Smooth muscle cell (in vitro differentiated cells): Measurements from ENCODE around the gene PRDM2. TPM values are rescaled to one million over a fixed set of nuclear protein-coding genes. Genes with fewer than 3 reads are reported as not detected.

Source experiments
- DNase-seq: peaks from one replicate; lab custom pipeline; 2025; ENCODE audit not compliant: unreplicated experiment; lab: John Stamatoyannopoulos, UW
- H2AFZ ChIP-seq: fragments of 200-600 bp; sonication (generic); 2 replicates; pipeline ENCODE4 v1.6.0; 2016; ENCODE audit warnings: antibody characterized with exemption, low read depth, mild to moderate bottlenecking
- H3F3A ChIP-seq: fragments of 200-600 bp; sonication (generic); 2 replicates; pipeline ENCODE4 v1.6.0; 2017; ENCODE audit warnings: antibody characterized with exemption, low read depth
- H3K27ac ChIP-seq: fragments of 200-600 bp; sonication (generic); 2 replicates; pipeline ENCODE4 v1.5.1; 2016; ENCODE audit warnings: low read depth, mild to moderate bottlenecking
- H3K27me3 ChIP-seq: fragments of 200-600 bp; sonication (generic); 2 replicates; pipeline ENCODE4 v1.6.1; 2016; ENCODE audit warnings: low read depth, mild to moderate bottlenecking
- H3K36me3 ChIP-seq: fragments of 200-600 bp; sonication (generic); 2 replicates; pipeline ENCODE4 v1.5.1; 2016; ENCODE audit warnings: low read depth
- H3K4me1 ChIP-seq: fragments of 200-600 bp; sonication (generic); 2 replicates; pipeline ENCODE4 v1.5.1; 2016; ENCODE audit warnings: low read depth
- H3K4me2 ChIP-seq: fragments of 200-600 bp; sonication (generic); 2 replicates; pipeline ENCODE4 v1.6.0; 2016; ENCODE audit warnings: mild to moderate bottlenecking
- H3K4me3 ChIP-seq: fragments of 200-600 bp; sonication (generic); 2 replicates; pipeline ENCODE4 v1.5.1; 2016; ENCODE audit warnings: mild to moderate bottlenecking
- H3K79me2 ChIP-seq: fragments of 200-600 bp; sonication (generic); 2 replicates; pipeline ENCODE4 v1.6.0; 2016; ENCODE audit warnings: low read depth, mild to moderate bottlenecking
- H3K9ac ChIP-seq: fragments of 200-600 bp; sonication (generic); 2 replicates; pipeline ENCODE4 v1.6.0; 2016; ENCODE audit warnings: low read depth
- H3K9me3 ChIP-seq: fragments of 200-600 bp; sonication (generic); replicated peaks from 2 replicates; pipeline ENCODE4 v1.5.1; 2016; ENCODE audit warnings: low read depth
- H4K20me1 ChIP-seq: fragments of 200-600 bp; sonication (generic); 2 replicates; pipeline ENCODE4 v1.6.0; 2016; ENCODE audit warnings: low read depth
- WGBS: methylation state at CpG from one replicate; pipeline ENCODE4 v1.1.7; 2016; ENCODE audit warnings: low lambda C conversion rate; 5-methylcytosine and 5-hydroxymethylcytosine counted together
- polyA plus RNA-seq: library from polyadenylated mRNA; unstranded; fragments of >200 nt; fragmentation: Nextera tagmentation; extraction: Ambion mirVana; gene quantifications from 2 replicates; pipeline ENCODE4 v1.2.1, GENCODE V29; 2016
- total RNA-seq: library from RNA; depleted of rRNA; stranded (reverse); fragments of >200 nt; gene quantifications from 2 replicates; pipeline ENCODE4 v1.2.3, GENCODE V29; 2014
- TF ChIP-seq, protein P1 (sequence below): fragments of 200-600 bp; sonication (generic); IDR thresholded peaks from 2 replicates; pipeline ENCODE4 v1.5.1; 2017; ENCODE audit warnings: borderline replicate concordance, mild to moderate bottlenecking, antibody characterized with exemption; ENCODE audit not compliant: insufficient read depth, poor library complexity, severe bottlenecking

Gene PRDM2
- total and polyA plus RNA-seq, 2 experiments from 2014 or later = 19.8 to 20.0 TPM

DNA sequence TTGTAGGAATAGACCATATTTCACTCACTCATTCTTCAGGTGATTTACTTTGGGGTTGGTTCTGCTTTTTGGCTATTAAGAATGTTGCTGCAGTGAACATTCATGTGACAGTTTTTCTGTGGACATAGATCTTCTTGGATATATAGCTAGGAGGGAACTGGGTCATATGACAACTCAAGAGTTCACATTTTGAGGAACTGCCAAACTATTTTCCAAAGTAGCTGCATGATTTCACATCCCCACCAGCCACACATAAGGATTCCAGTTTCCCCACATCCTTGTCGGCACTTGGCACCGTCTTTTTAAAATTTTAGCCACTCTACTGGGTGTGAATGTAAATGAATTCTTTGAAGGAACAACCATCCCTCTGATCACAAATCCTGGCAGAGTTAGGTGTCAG lies 126.0 kb downstream of the PRDM2 start:
- no peak overlapping the region for H3K4me2 ChIP-seq
- H3F3A ChIP-seq = no peaks in the 10 kb centered on the region
- 92% methylated on average over 2 of the region's 2 CpGs for WGBS
- no peak overlapping the region for H2AFZ ChIP-seq
- no peaks in the 10 kb centered on the region for H4K20me1 ChIP-seq
- TF ChIP-seq, protein P1, sequence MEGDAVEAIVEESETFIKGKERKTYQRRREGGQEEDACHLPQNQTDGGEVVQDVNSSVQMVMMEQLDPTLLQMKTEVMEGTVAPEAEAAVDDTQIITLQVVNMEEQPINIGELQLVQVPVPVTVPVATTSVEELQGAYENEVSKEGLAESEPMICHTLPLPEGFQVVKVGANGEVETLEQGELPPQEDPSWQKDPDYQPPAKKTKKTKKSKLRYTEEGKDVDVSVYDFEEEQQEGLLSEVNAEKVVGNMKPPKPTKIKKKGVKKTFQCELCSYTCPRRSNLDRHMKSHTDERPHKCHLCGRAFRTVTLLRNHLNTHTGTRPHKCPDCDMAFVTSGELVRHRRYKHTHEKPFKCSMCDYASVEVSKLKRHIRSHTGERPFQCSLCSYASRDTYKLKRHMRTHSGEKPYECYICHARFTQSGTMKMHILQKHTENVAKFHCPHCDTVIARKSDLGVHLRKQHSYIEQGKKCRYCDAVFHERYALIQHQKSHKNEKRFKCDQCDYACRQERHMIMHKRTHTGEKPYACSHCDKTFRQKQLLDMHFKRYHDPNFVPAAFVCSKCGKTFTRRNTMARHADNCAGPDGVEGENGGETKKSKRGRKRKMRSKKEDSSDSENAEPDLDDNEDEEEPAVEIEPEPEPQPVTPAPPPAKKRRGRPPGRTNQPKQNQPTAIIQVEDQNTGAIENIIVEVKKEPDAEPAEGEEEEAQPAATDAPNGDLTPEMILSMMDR = no peak
- no peak overlapping the region for H3K4me3 ChIP-seq
- no peak overlapping the region for H3K9ac ChIP-seq
- DNase-seq = no peak
- no peaks in the 10 kb centered on the region for H3K36me3 ChIP-seq
- no peaks in the 10 kb centered on the region for H3K4me1 ChIP-seq
- H3K27me3 ChIP-seq = peaks cover 5% of the 10 kb centered on the region
- H3K79me2 ChIP-seq = no peaks in the 10 kb centered on the region
- H3K9me3 ChIP-seq = no peaks in the 10 kb centered on the region
- H3K27ac ChIP-seq = no peak overlapping the region

DNA sequence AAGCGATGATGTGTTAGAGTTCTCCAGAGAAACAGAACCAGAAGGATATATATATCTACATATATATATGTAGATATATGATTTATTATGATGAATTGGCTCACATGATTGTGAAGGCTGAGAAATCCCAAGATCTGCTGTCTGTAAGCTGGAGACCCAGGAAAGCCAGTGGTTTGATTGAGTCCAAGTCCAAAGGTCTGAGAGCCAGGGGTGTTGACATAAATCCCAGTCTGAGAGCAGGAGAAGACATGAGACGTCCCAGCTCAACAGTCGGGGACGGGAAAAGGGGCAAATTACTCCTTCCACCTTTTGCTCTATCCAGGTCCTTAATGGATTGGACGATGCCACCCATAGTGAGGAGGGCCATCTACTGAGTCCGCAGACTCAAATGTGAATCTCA lies 126.6 kb downstream of the PRDM2 start:
- H3K27ac ChIP-seq = no peak overlapping the region
- H3K4me2 ChIP-seq = no peak overlapping the region
- no peak overlapping the region for H3K4me3 ChIP-seq
- WGBS = 91% methylated on average over 6 of the region's 6 CpGs
- H3K36me3 ChIP-seq = no peaks in the 10 kb centered on the region
- H3K79me2 ChIP-seq = no peaks in the 10 kb centered on the region
- H2AFZ ChIP-seq = no peak overlapping the region
- no peaks in the 10 kb centered on the region for H3F3A ChIP-seq
- DNase-seq = no peak
- no peaks in the 10 kb centered on the region for H3K9me3 ChIP-seq
- H3K9ac ChIP-seq = no peak overlapping the region
- no peaks in the 10 kb centered on the region for H4K20me1 ChIP-seq
- H3K27me3 ChIP-seq = peaks cover 5% of the 10 kb centered on the region
- no peaks in the 10 kb centered on the region for H3K4me1 ChIP-seq
- TF ChIP-seq, protein P1 = no peak

- Histone ChIP-seq H3K9me3 (no peaks in the 10 kb centered on the region), H3K9ac (no peak overlapping the region), H4K20me1 (no peaks in the 10 kb centered on the region), H3K79me2 (no peaks in the 10 kb centered on the region), H3K27me3 (peaks cover 5% of the 10 kb centered on the region), H3K4me2 (no peak overlapping the region), H3F3A (no peaks in the 10 kb centered on the region), H3K36me3 (no peaks in the 10 kb centered on the region), H3K27ac (no peak overlapping the region), H3K4me3 (no peak overlapping the region), H2AFZ (no peak overlapping the region), H3K4me1 (no peaks in the 10 kb centered on the region)
- TF ChIP-seq, protein P1 = peak; percentile 42
- no peak for DNase-seq
- 51% methylated on average over 18 of the region's 18 CpGs for WGBS
Measured at GRCh38 chr1:13828454-13829151, 128.6 kb downstream of the PRDM2 start.
